HepG2 (cell line): ENCODE results near the gene SFI1. TPM values are rescaled to one million over a fixed set of nuclear protein-coding genes. Genes with fewer than 3 reads are reported as not detected.

Source experiments
- ARNTL ChIP-seq: sonication (generic); formaldehyde crosslinking; IDR thresholded peaks from 2 replicates; pipeline ENCODE4 v1.4.0; 2020; ENCODE audit warnings: mild to moderate bottlenecking, missing genetic modification reagents
- EZH2 ChIP-seq: conservative IDR thresholded peaks from 2 replicates; pipeline ENCODE4 v1.6.1; 2012; ENCODE audit warnings: mild to moderate bottlenecking, low read depth, low read length, moderate library complexity
- MXD4 ChIP-seq: IDR thresholded peaks from 2 replicates; pipeline ENCODE4 v1.6.1; 2016; ENCODE audit warnings: mild to moderate bottlenecking, missing biosample characterization, missing genetic modification reagents
- NPAS2 ChIP-seq: sonication (generic); formaldehyde crosslinking; IDR thresholded peaks from 2 replicates; pipeline ENCODE4 v1.8.0; 2022; ENCODE audit warnings: mild to moderate bottlenecking, missing genetic modification reagents, borderline replicate concordance
- PPARG ChIP-seq: conservative IDR thresholded peaks from 2 replicates; pipeline ENCODE4 v1.6.1; 2016; ENCODE audit warnings: missing biosample characterization, missing genetic modification reagents
- SAP130 ChIP-seq: IDR thresholded peaks from 2 replicates; pipeline ENCODE4 v1.6.1; 2016; ENCODE audit warnings: low read depth
- TSC22D2 ChIP-seq: sonication (generic); formaldehyde crosslinking; IDR thresholded peaks from 2 replicates; pipeline ENCODE4 v1.5.1; 2020; ENCODE audit warnings: missing genetic modification reagents, mild to moderate bottlenecking, borderline replicate concordance
- ZNF180 ChIP-seq: sonication (generic); formaldehyde crosslinking; IDR thresholded peaks from 2 replicates; pipeline ENCODE4 v1.4.0; 2020; ENCODE audit warnings: low read depth, missing genetic modification reagents, borderline replicate concordance
- ZNF3 ChIP-seq: IDR thresholded peaks from 2 replicates; pipeline ENCODE4 v1.7.0; 2017; ENCODE audit warnings: inconsistent platforms
- ZNF343 ChIP-seq: sonication (generic); formaldehyde crosslinking; IDR thresholded peaks from 2 replicates; pipeline ENCODE4 v1.4.0; 2020; ENCODE audit warnings: mild to moderate bottlenecking, missing genetic modification reagents
- ZNF350 ChIP-seq: sonication (generic); formaldehyde crosslinking; IDR thresholded peaks from 2 replicates; pipeline ENCODE4 v1.4.0; 2020; ENCODE audit warnings: mild to moderate bottlenecking, low read depth, missing genetic modification reagents, borderline replicate concordance
- ZNF773 ChIP-seq: sonication (generic); formaldehyde crosslinking; IDR thresholded peaks from 2 replicates; pipeline ENCODE4 v1.4.0; 2020; ENCODE audit warnings: missing genetic modification reagents, borderline replicate concordance
- ZNF775 ChIP-seq: sonication (generic); formaldehyde crosslinking; IDR thresholded peaks from 2 replicates; pipeline ENCODE4 v1.4.0; 2020; ENCODE audit warnings: missing genetic modification reagents, mild to moderate bottlenecking, moderate library complexity, borderline replicate concordance
- polyA plus RNA-seq, 8 experiments: library from polyadenylated mRNA; depleted of rRNA in 3 of 8; stranded (reverse) in 7 of 8; unstranded in 1 of 8; fragments of >200 nt; fragmentation: Illumina TruSeq in 4 of 8; extraction: Trizol in 4 of 8; gene quantifications; 2 replicates each; pipeline versions ENCODE4 v1.2.1 to v1.2.3, GENCODE V29; 2011 to 2016; ENCODE audit warnings: low read depth in 4 of 8, missing spikeins in 1 of 8, mixed read lengths in 1 of 8; ENCODE audit not compliant: insufficient read depth in 1 of 8
- total RNA-seq, 5 experiments: library from RNA; depleted of rRNA; stranded (reverse); fragments of >200 nt; fragmentation: Illumina TruSeq; extraction: Trizol; gene quantifications; 2 replicates each; pipeline ENCODE4 v1.2.3, GENCODE V29; 2016; ENCODE audit warnings: low read depth in 1 of 5
- TF ChIP-seq, protein P1 (sequence below): sonication (generic); formaldehyde crosslinking; IDR thresholded peaks from 2 replicates; pipeline ENCODE4 v1.5.1; 2020; ENCODE audit warnings: mild to moderate bottlenecking, missing genetic modification reagents, moderate library complexity
- TF ChIP-seq, protein P2 (sequence below): sonication (generic); formaldehyde crosslinking; IDR thresholded peaks from 2 replicates; pipeline ENCODE4 v1.4.0; 2020; ENCODE audit warnings: missing genetic modification reagents
- TF ChIP-seq, protein P3 (sequence below), 2 experiments: sonication (generic) in 1 of 2; formaldehyde crosslinking in 1 of 2; IDR thresholded peaks; 2 replicates each; pipeline versions ENCODE4 v1.4.0 to v1.6.1; 2018 to 2020; ENCODE audit warnings: missing genetic modification reagents in 2 of 2, borderline replicate concordance in 1 of 2, low read depth in 1 of 2, mild to moderate bottlenecking in 1 of 2, missing biosample characterization in 1 of 2
- TF ChIP-seq, protein P4 (sequence below): sonication (generic); formaldehyde crosslinking; IDR thresholded peaks from 2 replicates; pipeline ENCODE4 v1.5.0; 2020; ENCODE audit warnings: missing genetic modification reagents
- TF ChIP-seq, protein P5 (sequence below): sonication (generic); formaldehyde crosslinking; IDR thresholded peaks from 2 replicates; pipeline ENCODE4 v1.5.0; 2020; ENCODE audit warnings: missing genetic modification reagents

The SFI1 gene
- total and polyA plus RNA-seq, 2 of the 13 experiments (the other 11 are each of a cell fraction or from before 2014, with no cell fraction given), result 20.5 to 40.1 TPM

DNA sequence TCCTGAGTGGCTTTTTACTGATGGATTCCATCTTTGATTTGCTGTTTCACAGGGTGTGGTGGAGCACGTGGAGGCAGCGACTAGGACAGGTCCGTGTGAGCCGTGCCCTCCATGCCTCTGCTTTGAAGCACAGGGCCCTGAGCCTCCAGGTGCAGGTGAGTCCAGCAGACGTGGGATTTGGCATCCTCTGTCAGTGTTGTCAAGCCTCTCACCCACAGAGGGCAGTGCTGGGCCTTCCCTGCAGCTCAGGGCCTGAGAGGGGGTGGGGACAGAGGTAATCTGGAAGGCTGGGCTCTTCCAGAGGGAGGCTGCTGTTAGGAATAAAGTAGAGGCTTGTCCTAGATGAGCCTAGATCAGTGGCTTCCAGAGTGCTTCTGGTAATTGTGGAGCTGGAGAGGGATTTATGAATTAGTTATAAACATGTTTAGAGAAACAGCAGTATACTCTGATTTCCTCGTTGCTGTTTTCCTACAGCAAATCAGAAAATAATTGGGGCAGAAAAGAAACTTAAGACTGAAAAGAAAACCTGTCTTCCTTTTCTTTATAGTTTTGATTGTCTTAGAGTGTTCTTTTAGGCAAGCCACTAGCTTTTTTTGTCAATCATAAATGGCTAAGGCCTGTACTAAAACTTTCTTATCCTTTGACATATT, 65.0 kb downstream of the SFI1 start (continued):
- TF ChIP-seq ZNF343 (no peak), PPARG (peak; percentile 39; the same call in 1 of the 2 replicates), ZNF775 (no peak), TSC22D2 (CRISPR knock-in tag) (no peak), EZH2 (no peak), ZNF3 (CRISPR knock-in tag) (no peak), ZNF773 (CRISPR knock-in tag) (no peak), ZNF350 (CRISPR knock-in tag) (peak; percentile 17; the same call in 1 of the 2 replicates), SAP130 (CRISPR knock-in tag) (peak; percentile 72), ZNF180 (CRISPR knock-in tag) (no peak), ARNTL (CRISPR knock-in tag) (no peak), NPAS2 (CRISPR knock-in tag) (no peak), MXD4 (no peak)
- TF ChIP-seq, protein P1, sequence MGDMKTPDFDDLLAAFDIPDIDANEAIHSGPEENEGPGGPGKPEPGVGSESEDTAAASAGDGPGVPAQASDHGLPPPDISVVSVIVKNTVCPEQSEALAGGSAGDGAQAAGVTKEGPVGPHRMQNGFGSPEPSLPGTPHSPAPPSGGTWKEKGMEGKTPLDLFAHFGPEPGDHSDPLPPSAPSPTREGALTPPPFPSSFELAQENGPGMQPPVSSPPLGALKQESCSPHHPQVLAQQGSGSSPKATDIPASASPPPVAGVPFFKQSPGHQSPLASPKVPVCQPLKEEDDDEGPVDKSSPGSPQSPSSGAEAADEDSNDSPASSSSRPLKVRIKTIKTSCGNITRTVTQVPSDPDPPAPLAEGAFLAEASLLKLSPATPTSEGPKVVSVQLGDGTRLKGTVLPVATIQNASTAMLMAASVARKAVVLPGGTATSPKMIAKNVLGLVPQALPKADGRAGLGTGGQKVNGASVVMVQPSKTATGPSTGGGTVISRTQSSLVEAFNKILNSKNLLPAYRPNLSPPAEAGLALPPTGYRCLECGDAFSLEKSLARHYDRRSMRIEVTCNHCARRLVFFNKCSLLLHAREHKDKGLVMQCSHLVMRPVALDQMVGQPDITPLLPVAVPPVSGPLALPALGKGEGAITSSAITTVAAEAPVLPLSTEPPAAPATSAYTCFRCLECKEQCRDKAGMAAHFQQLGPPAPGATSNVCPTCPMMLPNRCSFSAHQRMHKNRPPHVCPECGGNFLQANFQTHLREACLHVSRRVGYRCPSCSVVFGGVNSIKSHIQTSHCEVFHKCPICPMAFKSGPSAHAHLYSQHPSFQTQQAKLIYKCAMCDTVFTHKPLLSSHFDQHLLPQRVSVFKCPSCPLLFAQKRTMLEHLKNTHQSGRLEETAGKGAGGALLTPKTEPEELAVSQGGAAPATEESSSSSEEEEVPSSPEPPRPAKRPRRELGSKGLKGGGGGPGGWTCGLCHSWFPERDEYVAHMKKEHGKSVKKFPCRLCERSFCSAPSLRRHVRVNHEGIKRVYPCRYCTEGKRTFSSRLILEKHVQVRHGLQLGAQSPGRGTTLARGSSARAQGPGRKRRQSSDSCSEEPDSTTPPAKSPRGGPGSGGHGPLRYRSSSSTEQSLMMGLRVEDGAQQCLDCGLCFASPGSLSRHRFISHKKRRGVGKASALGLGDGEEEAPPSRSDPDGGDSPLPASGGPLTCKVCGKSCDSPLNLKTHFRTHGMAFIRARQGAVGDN (CRISPR knock-in tag), result peak; percentile 78
- TF ChIP-seq, protein P2, sequence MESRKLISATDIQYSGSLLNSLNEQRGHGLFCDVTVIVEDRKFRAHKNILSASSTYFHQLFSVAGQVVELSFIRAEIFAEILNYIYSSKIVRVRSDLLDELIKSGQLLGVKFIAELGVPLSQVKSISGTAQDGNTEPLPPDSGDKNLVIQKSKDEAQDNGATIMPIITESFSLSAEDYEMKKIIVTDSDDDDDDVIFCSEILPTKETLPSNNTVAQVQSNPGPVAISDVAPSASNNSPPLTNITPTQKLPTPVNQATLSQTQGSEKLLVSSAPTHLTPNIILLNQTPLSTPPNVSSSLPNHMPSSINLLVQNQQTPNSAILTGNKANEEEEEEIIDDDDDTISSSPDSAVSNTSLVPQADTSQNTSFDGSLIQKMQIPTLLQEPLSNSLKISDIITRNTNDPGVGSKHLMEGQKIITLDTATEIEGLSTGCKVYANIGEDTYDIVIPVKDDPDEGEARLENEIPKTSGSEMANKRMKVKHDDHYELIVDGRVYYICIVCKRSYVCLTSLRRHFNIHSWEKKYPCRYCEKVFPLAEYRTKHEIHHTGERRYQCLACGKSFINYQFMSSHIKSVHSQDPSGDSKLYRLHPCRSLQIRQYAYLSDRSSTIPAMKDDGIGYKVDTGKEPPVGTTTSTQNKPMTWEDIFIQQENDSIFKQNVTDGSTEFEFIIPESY, result 0 out of 2 replicates have a peak, but pooled peaks have one; percentile 32
- TF ChIP-seq, protein P3, sequence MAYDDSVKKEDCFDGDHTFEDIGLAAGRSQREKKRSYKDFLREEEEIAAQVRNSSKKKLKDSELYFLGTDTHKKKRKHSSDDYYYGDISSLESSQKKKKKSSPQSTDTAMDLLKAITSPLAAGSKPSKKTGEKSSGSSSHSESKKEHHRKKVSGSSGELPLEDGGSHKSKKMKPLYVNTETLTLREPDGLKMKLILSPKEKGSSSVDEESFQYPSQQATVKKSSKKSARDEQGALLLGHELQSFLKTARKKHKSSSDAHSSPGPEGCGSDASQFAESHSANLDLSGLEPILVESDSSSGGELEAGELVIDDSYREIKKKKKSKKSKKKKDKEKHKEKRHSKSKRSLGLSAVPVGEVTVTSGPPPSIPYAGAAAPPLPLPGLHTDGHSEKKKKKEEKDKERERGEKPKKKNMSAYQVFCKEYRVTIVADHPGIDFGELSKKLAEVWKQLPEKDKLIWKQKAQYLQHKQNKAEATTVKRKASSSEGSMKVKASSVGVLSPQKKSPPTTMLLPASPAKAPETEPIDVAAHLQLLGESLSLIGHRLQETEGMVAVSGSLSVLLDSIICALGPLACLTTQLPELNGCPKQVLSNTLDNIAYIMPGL (CRISPR knock-in tag; IDR thresholded peaks at IDR 0.05; ENCODE audit: borderline replicate concordance in 1 of 2, low read depth in 1 of 2), result peak; percentile 60 to 70; a peak in 1 of 4 replicates
- TF ChIP-seq, protein P4, sequence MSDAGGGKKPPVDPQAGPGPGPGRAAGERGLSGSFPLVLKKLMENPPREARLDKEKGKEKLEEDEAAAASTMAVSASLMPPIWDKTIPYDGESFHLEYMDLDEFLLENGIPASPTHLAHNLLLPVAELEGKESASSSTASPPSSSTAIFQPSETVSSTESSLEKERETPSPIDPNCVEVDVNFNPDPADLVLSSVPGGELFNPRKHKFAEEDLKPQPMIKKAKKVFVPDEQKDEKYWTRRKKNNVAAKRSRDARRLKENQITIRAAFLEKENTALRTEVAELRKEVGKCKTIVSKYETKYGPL (CRISPR knock-in tag), result no peak
- TF ChIP-seq, protein P5, sequence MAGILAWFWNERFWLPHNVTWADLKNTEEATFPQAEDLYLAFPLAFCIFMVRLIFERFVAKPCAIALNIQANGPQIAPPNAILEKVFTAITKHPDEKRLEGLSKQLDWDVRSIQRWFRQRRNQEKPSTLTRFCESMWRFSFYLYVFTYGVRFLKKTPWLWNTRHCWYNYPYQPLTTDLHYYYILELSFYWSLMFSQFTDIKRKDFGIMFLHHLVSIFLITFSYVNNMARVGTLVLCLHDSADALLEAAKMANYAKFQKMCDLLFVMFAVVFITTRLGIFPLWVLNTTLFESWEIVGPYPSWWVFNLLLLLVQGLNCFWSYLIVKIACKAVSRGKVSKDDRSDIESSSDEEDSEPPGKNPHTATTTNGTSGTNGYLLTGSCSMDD (CRISPR knock-in tag), result no peak
